ENCODE measurements around the gene ST6GALNAC5. TPM values are rescaled to one million over a fixed set of nuclear protein-coding genes. Genes with fewer than 3 reads are reported as not detected.

ST6GALNAC5 gene
- total and polyA plus RNA-seq, 2 donors (not counting 3 experiments of a cell fraction or from before 2014, with no cell fraction given): not detected

DNA sequence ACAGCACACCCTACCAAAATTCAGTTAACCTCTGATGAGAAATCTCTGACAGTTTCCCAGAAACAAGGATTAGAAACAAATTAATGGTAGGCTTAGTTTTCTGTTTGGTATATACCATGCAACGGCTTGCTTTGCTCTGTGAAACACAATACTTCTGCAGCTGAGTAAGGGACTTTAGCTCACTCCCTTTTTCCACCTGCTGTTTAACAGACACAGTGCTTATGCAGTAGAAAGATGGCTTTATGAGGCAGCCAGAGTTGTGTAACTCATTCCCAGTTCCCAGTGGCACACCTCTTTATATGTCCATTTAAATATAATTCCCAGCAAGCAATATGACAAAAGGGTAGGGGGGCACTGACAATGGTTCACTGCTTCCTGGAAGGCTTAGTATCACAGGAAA, 228.0 kb downstream of the ST6GALNAC5 start:
- Histone ChIP-seq H3K4me1 (ENCODE audit: control insufficient read depth, extremely low read depth, insufficient read depth, low read length) (no peaks in the 10 kb centered on the region), H3K27me3 (ENCODE audit: control insufficient read depth in 2 of 2, insufficient read depth in 2 of 2, low read length in 2 of 2) (no peaks in the 10 kb centered on the region), H3K36me3 (ENCODE audit: control insufficient read depth in 2 of 2, extremely low read depth in 1 of 2, insufficient read depth in 2 of 2, low read length in 2 of 2) (no peaks in the 10 kb centered on the region), H3K79me2 (ENCODE audit: control insufficient read depth, insufficient read depth, low read length) (no peaks in the 10 kb centered on the region), H3K4me2 (ENCODE audit: insufficient read depth, low read length) (no peak overlapping the region), H3K27ac (ENCODE audit: insufficient read depth, low read depth, low read length) (no peak overlapping the region), H3K9me1 (replicated peaks; ENCODE audit: control insufficient read depth, extremely low read depth, insufficient read depth, low read length) (no peaks in the 10 kb centered on the region), H4K20me1 (replicated peaks; ENCODE audit: control insufficient read depth, extremely low read depth, insufficient read depth, low read length) (no peaks in the 10 kb centered on the region), H2AFZ (ENCODE audit: low read depth, low read length) (no peak overlapping the region), H3K4me3 (replicated peaks in 1 of 3; ENCODE audit: insufficient read depth in 1 of 3, low read depth in 1 of 3, low read length in 3 of 3) (no peak overlapping the region), H3K9ac (replicated peaks; ENCODE audit: extremely low read depth, insufficient read depth, low read length) (no peak overlapping the region), H3K9me3 (replicated peaks; ENCODE audit: control insufficient read depth, insufficient read depth, low read length) (no peaks in the 10 kb centered on the region)
- POLR2A ChIA-PET: no interaction called here
- dilution Hi-C loops (cut with MboI; ENCODE audit: extremely low pct_ligation_motif_present, low sequenced_read_pairs) (no loop called here), intact Hi-C loops (cut with micrococcal nuclease) (no loop called here)
- FAIRE-seq (no peak), DNase-seq (ENCODE audit: low read depth, low spot score) (no peak)
- CTCF ChIA-PET: no interaction called here
- no TSS peak for BruUV-seq (replicated peaks)
- TF ChIP-seq POLR2AphosphoS5 (IDR thresholded peaks at IDR 0.05; ENCODE audit: insufficient read depth, low read depth, low read length) (no peak), POLR2A (IDR thresholded peaks at IDR 0.05; ENCODE audit: low read depth, low read length) (no peak), MYC (IDR thresholded peaks at IDR 0.05; ENCODE audit: low read depth, low read length) (no peak), EZH2 (IDR thresholded peaks at IDR 0.05; ENCODE audit: borderline replicate concordance, low read depth, low read length, severe bottlenecking) (no peak), GATA2 (IDR thresholded peaks at IDR 0.05; ENCODE audit: insufficient read depth, insufficient read length, low read depth, low read length) (no peak), JUN (IDR thresholded peaks at IDR 0.05; ENCODE audit: borderline replicate concordance, insufficient read depth, insufficient read length, low read depth) (no peak), FOS (IDR thresholded peaks at IDR 0.05; ENCODE audit: borderline replicate concordance, insufficient read depth, low read length) (no peak)
- TF ChIP-seq, protein P1, sequence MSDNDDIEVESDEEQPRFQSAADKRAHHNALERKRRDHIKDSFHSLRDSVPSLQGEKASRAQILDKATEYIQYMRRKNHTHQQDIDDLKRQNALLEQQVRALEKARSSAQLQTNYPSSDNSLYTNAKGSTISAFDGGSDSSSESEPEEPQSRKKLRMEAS (IDR thresholded peaks at IDR 0.05; ENCODE audit: insufficient read depth, insufficient read length): no peak
- TF ChIP-seq, protein P2, sequence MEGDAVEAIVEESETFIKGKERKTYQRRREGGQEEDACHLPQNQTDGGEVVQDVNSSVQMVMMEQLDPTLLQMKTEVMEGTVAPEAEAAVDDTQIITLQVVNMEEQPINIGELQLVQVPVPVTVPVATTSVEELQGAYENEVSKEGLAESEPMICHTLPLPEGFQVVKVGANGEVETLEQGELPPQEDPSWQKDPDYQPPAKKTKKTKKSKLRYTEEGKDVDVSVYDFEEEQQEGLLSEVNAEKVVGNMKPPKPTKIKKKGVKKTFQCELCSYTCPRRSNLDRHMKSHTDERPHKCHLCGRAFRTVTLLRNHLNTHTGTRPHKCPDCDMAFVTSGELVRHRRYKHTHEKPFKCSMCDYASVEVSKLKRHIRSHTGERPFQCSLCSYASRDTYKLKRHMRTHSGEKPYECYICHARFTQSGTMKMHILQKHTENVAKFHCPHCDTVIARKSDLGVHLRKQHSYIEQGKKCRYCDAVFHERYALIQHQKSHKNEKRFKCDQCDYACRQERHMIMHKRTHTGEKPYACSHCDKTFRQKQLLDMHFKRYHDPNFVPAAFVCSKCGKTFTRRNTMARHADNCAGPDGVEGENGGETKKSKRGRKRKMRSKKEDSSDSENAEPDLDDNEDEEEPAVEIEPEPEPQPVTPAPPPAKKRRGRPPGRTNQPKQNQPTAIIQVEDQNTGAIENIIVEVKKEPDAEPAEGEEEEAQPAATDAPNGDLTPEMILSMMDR (IDR thresholded peaks at IDR 0.05; ENCODE audit: extremely low read depth in 1 of 2, insufficient read depth in 1 of 2, low read depth in 1 of 2, low read length in 2 of 2): no peak

All from endothelial cell of umbilical vein (primary cell).